ENCODE data around the gene TMEM45B. TPM values are rescaled to one million over a fixed set of nuclear protein-coding genes. Genes with fewer than 3 reads are reported as not detected.

Gene TMEM45B
- total and polyA plus RNA-seq, 2 of the 13 experiments (the other 11 are each of a cell fraction or from before 2014, with no cell fraction given): 29.1 to 181 TPM

GRCh38 chr11:129861702-129862522, 46.3 kb downstream of the TMEM45B start (continued):
- TF ChIP-seq ZNF558 (CRISPR knock-in tag; IDR thresholded peaks at IDR 0.05; ENCODE audit: borderline replicate concordance): no peak
- TF ChIP-seq TRAFD1 (CRISPR knock-in tag; IDR thresholded peaks at IDR 0.05; ENCODE audit: borderline replicate concordance): no peak
- TF ChIP-seq MAFG (CRISPR knock-in tag; IDR thresholded peaks at IDR 0.05): no peak
- no peak for TF ChIP-seq ZNF512B (CRISPR knock-in tag; IDR thresholded peaks at IDR 0.05; ENCODE audit: borderline replicate concordance)
- TF ChIP-seq ZC3H13 (CRISPR knock-in tag; IDR thresholded peaks at IDR 0.05): peak; percentile 45; the same call in 1 of the 2 replicates
- TF ChIP-seq ZBED4 (CRISPR knock-in tag; IDR thresholded peaks at IDR 0.05; ENCODE audit: borderline replicate concordance): no peak
- TF ChIP-seq STAG1 (CRISPR knock-in tag; IDR thresholded peaks at IDR 0.05): 0 out of 2 replicates have a peak, but pooled peaks have one; percentile 17
- TF ChIP-seq ZNF552 (CRISPR knock-in tag; IDR thresholded peaks at IDR 0.05; ENCODE audit: borderline replicate concordance): no peak
- no peak for TF ChIP-seq ZNF766 (CRISPR knock-in tag; IDR thresholded peaks at IDR 0.05; ENCODE audit: borderline replicate concordance)
- TF ChIP-seq ZNF12 (CRISPR knock-in tag; IDR thresholded peaks at IDR 0.05): peak; percentile 71
- no peak for TF ChIP-seq ZNF660 (CRISPR knock-in tag; IDR thresholded peaks at IDR 0.05; ENCODE audit: borderline replicate concordance, low read depth)
- TF ChIP-seq POLR2G (IDR thresholded peaks at IDR 0.05; ENCODE audit: low read depth, low read length): peak; percentile 60
- TF ChIP-seq ZNF143 (CRISPR knock-in tag; IDR thresholded peaks at IDR 0.05): no peak
- peak; percentile 65 for TF ChIP-seq ARID5B (CRISPR knock-in tag; IDR thresholded peaks at IDR 0.05)
- peak; percentile 50; the same call in 1 of the 2 replicates for TF ChIP-seq TBX2 (CRISPR knock-in tag; IDR thresholded peaks at IDR 0.05; ENCODE audit: borderline replicate concordance)
